GM21423 (cell line): ENCODE data around the gene CLDN4.
"Not testable (repeated sequence)": the region's sequence is repeated elsewhere in the genome, so short reads cannot be mapped to it uniquely, and the experiment has no call there.

ENCODE experiments used
- ATAC-seq: cut with Tn5 transposase; IDR thresholded peaks from one replicate; pipeline ENCODE4 v1.9.1; 2021; ENCODE audit warnings: mild to moderate bottlenecking, moderate library complexity; ENCODE audit not compliant: unreplicated experiment

The CLDN4 gene

DNA sequence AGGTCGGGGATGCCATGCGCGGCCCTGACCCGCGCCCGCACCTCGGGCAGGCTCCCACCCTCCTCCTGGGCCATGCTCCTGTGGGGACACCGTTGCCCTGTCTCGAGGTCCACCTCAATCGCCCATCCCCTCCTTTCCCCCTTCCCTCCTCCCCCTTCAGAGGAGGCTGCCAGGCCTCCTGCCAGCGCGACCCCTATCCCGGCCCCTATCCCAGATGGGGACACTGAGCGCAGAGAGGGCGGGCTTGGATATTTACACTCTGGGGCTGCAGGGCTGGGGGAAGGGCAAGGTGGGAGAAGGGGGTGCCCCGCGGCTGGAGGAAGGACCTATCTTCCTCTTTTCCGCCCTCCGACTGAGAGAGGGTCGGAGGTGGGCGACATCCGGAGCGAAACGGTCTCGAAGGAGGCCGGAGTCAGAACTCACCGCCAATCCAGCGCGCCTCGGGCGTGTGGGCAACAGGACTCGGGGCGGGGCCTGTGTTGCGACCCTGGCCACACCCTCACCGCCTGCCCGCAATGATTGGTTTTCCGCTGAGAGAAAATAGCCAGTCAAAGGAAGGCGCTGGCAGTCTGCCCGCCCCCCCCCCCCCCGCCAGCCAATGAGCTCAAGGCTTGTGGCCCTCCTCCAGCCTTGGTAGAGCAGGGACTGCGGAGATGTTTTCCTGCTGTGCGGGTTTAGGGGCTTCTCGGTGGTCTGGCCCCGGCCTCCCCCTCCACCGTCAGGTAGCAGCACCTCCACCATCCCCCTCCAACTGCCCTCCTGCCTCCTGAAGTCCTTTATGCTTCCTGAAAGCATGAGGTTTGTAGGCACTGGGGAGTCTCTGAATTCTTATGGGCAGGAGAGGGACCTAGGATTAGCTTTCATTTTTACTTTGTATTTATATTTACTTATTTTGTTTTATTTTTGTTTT is 11.5 kb downstream of the CLDN4 start, which contains the start of gene METTL27:
Gene METTL27 (minus strand): TSS at position 450 of the 910 bp plus-strand sequence. CDS start 376 bp downstream, at position 74.
- peak; percentile 93 for ATAC-seq

DNA sequence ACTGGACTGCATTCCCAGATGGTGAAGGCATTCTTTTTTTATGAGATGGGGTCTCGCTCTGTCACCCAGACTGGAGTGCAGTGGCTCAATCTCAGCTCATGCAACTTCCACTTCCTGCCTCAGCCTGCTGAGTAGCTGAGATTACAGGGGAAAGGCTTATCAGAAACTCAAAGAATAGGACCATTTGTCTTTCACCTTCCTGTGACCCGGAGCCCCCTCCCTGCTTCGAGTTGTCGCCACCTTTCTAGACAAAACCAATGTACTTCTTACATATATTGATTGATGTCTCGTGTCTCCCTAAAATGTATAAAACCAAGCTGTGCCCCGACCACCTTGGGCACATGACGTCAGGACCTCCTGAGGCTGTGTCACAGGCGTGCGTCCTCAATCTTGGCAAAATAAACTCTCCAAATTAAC is 13.3 kb downstream of the CLDN4 start:
- no peak for ATAC-seq

DNA sequence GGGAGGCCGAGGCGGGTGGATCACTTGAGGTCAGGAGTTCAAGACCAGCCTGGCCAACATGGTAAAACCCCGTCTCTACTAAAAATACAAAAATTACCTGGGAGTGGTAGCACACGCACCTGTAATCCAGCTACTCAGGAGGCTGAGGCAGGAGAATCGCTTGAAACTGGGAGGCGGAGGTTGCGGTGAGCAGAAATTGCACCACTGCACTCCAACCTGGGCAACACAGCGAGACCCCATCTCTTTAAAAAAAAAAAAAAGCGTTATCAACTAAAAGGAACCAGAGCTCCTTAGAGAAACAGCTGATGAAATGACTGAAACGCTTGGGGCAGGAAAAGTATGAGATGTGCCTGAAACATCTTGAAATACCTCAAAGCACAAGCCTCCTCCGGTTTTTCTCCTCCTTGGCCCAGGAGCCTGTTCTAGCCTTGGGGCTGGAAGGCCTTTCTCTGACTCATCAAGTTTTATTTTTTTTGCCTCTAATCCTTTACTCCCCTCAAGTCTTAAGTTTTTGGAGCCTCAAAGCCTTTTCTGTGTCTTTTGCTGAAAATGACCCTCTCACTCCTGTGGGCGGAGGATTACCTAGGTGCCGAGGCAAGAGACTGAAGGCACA is 14.2 kb downstream of the CLDN4 start:
- ATAC-seq = no peak

DNA sequence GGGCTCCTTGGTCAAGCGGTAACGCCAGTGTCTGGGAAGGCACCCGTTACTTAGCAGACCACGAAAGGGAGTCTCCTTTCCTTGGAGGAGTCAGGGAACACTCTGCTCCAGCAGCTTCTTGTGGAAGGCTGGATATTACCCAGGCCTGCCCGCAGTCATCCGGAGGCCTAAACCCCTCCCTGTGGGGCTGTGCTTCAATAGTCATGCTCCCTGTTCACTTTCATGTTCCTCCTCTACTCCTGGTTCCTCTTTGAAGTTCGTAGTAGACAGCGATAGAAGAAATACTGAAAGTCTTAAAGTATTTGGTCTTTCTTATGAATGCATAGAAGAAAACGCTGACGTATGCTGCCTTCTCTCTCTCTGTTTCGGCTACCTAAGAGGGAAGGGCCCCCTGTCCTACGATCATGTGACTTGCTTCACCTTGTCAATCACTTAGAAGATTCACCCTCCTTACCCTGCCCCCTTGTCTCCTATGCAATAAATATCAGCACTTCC is 15.0 kb downstream of the CLDN4 start:
- ATAC-seq = not testable (repeated sequence)

DNA sequence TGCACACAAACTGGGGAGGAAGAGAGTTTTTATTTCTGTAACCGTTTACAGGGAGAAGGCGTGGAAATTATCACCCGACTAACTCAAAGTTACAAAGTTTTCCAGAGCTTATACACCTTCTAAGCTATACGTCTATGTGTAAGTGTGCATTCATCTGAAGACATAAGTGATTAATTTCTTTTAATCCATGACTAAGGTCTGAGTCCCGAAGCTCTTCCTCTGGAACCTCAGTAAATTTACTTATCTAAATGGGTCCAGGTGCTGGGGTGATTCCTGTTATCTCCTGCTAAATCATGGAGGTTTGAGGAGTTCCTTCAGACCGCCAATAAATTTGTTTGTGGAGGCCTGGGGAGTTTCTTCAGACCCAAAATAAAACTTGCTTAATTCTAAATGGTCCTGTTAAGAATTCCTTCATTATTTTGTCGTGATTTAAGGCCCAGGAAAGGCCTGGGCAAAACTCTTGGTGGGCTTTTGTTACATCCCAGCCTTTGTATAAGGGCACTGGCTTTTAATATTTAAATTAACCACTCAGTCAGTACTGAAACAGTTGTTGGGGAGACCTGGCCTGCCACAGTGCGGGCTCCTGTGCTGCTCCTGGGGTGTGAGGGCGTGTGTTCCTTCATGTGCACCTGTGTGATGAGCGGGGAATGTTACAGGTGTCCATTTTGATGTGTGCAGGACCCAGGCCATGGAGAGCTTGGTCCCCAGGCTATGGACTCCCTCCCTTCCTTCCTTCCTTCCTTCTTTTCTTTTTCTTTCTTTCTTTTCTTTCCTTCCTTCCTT is 17.3 kb downstream of the CLDN4 start:
- no peak for ATAC-seq

DNA sequence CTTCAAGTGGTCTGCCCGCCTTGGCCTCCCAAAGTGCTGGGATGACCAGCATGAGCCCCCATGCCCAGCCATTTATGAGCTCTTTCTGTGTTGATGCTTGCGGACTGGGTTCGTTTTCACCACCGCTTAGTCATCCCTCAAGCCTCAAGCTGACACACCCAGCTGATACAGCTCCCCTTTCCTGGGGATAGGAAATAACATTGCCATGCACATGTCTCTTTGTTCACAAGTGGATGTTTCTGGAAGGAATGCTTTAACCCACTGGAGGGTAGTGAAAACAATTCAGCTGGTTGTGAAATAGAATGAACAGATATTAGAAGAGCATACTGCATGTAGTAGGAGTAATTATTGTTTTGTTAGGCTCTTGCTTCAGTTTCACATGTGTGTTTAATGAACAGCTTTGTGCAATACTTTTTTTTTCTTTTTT is 20.0 kb downstream of the CLDN4 start:
- no peak for ATAC-seq

DNA sequence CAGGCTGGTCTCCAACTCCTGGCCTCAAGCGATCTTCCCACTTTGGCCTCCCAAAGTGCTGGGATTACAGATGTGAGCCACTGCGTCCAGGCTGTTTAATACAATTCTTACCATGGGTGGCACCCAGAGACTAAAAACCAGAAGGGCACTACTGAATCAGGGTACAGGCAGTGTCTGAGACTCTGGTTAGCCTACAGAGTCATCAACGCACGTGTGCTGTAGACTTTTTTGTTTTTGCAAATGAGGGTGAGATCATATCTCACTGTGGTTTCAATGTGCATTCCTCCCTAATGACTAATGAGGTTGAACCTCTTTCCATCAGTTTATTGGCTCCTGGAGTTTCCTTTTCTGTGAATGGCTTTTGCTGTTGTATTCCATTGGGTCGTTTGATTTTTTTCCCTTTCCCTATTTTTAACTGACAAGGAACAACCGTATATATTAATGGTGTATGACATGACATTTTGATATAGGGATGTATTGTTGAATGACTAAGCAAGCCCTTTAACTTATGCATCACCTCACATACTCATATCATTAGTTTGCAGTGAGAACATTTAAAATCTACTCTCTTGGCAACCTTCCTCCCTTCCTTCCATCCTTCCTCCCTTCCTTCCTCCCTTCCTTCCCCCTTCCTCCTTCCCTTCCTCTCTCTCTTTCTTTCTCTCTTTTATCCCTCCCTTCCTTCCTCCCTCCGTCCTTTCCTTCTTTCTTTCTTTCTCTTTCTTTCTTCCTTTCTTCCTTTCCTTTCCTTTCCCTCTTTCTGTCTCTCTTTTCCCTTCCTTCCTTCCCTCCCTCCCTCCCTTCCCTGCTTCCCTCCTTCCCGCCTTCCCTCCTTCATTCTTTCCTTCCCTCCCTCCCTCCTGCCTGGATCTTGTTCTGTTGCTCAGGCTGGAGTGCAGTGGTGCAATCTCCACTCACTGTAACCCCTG is 20.9 kb downstream of the CLDN4 start:
- ATAC-seq = peak; percentile 81

DNA sequence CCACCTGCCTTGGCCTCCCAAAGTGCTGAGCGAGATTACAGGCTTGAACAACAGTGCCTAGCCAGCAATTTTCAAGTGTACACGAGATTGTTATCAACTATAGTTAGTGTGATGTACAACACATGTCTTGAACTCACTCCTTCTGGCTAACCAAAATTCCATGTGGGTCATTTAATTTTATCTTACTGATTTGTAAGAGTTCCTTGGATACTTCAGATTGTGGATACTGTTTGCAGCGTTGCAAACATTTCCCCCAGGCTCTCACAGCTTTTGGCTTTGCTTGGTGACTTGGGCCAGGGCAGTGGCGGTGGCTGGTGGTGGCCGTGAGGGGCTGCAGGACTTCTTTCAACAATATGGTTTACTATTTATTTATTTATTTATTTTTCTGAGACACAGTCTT is 21.7 kb downstream of the CLDN4 start:
- ATAC-seq = no peak

DNA sequence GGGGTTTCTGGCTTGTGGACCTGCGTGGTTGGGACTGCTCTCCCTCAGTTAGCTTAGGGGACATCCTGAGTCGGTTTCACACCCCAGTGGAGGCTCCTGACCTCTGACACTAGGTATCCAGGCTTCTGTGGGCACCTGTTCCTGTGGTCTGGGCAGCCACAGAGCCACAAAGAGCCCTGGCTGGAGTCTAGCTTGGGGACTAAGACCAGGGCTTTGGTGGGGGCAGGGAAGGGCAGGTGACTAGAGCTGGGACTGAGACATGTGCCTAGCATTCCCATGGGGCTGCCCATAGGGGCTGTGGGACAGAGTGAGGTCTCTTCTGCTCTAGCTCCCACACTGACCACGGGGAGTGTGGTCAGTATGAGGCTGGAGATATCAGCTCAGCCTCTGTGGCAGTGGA is 26.1 kb downstream of the CLDN4 start:
- ATAC-seq = no peak

DNA sequence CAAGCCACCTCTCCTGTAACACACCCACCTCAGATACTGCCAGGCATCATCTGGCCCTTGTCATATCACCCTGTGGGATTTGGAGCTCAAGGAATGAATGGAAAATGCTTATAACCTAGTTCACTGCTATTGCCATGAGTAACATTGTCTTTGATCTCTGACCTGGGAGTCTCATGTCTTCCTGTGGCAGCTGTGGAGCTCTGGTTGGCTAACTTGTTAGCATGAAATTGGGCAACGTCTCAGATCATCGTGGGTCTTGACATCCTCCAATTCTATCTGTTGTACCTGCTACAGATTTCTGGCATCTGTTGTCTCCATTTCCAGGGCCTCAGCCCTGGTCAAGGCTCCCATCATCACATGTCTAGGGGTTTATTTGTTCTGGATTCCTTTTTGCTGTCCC is 28.0 kb downstream of the CLDN4 start:
- ATAC-seq = no peak

DNA sequence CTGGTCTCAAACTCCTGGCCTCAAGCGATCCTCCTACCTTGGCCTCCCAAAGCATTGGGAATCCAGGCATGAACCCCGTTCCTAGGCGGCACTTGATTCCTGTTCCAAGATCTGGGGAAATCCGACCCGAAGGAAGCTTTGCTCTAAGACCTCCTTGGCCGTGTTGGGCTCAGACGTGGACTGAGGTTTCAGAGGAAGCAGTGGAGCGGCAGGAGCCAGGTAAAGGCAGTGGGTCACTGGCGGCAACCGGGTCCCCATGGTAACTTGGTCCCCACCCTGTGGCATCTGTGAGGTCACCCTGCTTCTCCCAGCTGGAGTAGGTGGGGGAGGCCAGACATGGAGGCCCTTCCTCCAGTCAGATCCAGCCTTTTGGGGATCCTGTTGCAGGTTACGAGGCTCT is 30.1 kb downstream of the CLDN4 start, which contains the start of gene TMEM270:
Gene TMEM270 (plus strand): TSS at position 301 of the 400 bp plus-strand sequence. CDS start 36 bp downstream, at position 337.
- ATAC-seq = no peak

DNA sequence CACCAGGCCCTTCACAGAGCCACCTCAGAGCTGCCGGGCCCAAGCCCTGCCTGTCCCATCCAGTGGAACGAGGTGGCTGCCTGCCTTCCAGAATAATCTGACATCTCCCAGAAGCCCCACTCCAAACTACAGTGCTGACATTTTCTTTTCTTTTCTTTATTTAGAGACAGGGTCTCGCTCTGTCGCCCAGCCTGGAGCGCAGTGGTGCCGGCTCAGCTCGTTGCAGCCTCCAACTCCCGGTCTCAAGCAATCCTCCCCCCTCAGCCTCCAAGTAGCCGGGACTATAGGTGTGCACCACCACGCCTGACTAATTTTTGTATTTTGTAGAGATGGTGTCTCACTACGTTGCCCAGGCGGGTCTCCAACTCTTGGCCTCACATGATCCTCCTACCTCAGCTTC is 30.5 kb downstream of the CLDN4 start:
- no peak for ATAC-seq

DNA sequence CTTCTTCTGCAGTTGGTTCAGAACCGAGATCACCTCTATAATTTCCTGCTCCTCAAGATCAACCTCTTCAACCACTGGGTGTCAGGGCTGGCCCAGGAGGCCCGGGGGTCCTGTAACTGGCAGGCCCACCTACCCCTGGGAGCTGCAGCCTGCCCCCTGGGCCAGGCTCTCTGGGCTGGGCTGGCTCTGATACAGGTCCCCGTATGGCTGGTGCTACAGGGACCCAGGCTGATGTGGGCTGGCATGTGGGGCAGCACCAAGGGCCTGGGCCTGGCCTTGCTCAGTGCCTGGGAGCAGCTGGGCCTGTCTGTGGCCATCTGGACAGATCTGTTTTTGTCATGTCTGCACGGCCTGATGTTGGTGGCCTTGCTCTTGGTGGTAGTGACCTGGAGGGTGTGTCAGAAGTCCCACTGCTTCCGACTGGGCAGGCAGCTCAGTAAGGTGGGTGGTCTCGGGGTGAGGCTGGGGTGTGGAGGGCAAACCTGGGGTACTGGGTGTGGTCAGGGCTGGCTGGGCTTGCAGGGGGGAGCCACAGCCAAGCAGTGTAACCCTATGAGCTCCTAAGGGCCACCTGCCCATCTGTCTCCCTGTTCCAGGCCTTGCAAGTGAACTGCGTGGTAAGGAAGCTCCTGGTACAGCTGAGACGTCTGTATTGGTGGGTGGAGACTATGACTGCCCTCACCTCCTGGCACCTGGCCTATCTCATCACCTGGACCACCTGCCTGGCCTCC is 34.4 kb downstream of the CLDN4 start:
- no peak for ATAC-seq

DNA sequence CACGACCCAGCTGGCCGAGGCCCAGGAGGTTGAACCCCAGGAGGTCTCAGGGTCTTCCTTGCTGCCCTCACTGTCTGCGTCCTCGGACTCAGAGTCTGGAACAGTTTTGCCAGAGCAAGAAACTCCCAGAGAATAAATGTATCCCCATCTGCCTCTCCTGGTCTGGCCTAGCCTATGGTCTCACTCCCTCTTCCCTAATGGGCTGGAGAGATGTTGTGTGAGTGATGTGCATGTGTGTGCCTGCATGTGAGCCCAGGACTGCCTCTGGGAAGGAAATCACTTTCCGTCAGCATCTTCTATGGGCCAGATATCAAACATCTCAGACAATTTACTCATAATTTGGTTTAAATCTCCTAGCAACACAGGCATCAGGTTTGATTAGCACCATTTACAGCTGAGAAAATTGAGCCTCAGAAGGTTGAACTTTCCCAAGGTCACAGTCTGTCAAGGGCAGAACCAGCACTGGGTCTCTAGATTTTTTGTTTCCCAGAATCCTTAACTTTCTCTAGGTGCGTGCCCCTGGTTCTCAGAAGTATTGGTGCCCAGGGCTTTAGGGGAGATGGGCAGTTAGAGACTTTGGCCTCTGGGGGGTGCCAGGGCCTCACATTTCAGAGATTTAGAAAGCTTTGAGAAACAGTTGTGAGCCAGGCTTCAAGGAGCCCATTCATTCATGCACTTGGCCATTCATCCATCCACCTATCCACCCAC is 35.1 kb downstream of the CLDN4 start:
- no peak for ATAC-seq

DNA sequence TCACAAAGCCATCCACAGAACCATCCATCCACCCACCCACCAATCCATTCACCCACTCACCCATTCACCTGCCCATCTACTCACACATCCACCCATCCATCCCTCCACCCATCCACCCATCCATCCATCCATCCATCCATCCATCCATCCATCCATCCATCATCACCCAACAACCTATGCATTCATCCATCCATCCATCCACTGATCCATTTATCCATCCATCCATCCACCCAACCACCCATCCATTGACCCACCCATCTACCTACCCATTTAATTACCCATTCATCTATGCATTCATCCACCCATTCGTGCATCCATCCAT is 35.6 kb downstream of the CLDN4 start:
- ATAC-seq = no peak

DNA sequence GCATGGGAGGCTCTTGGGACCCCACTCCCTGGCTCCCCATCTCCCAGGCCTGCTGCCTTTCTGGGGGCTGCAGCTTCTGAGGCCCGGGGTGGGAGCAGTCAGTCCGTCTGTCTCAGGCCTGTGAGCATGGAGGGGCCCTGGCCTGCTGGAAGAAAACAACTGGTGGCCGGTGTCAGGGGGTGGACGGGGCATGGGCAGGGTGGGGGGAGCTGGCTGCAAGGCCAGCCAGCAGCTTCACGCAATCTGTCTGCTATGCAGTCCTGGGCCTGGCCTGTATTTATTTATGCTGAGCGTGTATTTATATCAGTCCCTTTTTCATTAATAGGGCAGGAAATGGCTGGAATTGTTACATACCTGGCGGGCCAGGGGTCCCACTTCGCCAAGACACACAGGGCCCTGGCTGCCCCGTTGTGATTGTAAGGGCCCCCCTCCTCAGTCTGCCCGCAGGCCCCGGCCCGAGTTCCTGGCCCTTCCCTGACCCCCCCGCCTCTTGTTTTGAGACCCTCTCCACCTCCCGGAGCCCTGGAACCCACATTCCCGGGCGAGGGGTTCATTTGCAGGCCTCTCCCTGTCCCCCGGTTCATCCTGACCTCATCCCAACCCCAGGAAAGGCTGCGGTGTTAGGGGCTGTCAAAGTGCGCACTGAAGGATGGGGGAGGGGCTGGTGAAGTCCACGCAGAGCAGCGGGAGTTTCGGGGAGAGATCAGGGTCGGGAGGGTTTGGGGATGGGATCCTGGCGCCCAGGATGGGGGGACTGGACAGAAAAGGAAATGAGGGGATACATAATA is 38.4 kb downstream of the CLDN4 start:
- ATAC-seq = no peak

DNA sequence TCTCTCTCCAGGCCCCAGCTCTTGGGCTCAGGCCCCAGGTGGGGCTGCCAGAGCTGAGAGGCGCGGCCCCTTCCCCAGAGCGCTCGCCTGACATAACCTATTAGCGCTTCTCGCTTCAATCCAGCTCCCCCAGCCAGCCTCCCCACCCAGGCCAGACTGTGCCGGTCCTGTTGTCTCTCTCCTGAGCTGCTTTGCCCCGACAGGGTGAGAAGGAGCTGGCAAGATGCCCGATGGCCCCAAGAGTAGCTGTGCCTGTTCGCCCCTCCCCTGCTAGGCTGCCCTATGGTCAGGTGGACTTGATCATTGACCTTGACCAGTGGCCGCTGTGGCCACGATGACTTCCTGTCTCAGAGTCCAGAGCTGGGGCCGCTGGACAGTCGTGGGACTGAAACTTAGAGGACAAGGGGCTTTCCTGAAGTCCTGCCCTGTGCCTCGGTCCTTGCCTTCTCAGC is 39.3 kb downstream of the CLDN4 start:
- ATAC-seq = no peak
